OCI-LY1 (cell line): ENCODE data around the gene LSAMP.

Experiments used
- H2AFZ ChIP-seq: fragments of 200-600 bp; sonication (generic), shearing (Covaris generic); 2 replicates; pipeline ENCODE4 v1.6.0; 2014; ENCODE audit warnings: antibody characterized with exemption, mild to moderate bottlenecking, low read length
- H3F3A ChIP-seq: fragments of 200-600 bp; sonication (generic), shearing (Covaris generic); 2 replicates; pipeline ENCODE4 v1.6.0; 2014; ENCODE audit warnings: mild to moderate bottlenecking, antibody characterized with exemption, low read length, moderate library complexity; ENCODE audit not compliant: insufficient read depth
- H3K27ac ChIP-seq: fragments of 200-600 bp; sonication (generic); 2 replicates; pipeline ENCODE4 v1.5.1; 2014; ENCODE audit warnings: low read length, mixed run types, mild to moderate bottlenecking, low read depth; ENCODE audit not compliant: poor library complexity, severe bottlenecking
- H3K27me3 ChIP-seq: fragments of 200-600 bp; sonication (generic); 2 replicates; pipeline ENCODE4 v1.6.0; 2014; ENCODE audit warnings: antibody characterized with exemption, mild to moderate bottlenecking, low read length, moderate library complexity; ENCODE audit not compliant: insufficient read depth
- H3K36me3 ChIP-seq: fragments of 200-600 bp; sonication (generic); 2 replicates; pipeline ENCODE4 v1.6.1; 2014; ENCODE audit warnings: mild to moderate bottlenecking, antibody characterized with exemption, low read length, moderate library complexity, mixed read lengths; ENCODE audit not compliant: insufficient read depth
- H3K4me1 ChIP-seq: fragments of 200-600 bp; sonication (generic); 2 replicates; pipeline ENCODE4 v1.5.1; 2014; ENCODE audit warnings: mild to moderate bottlenecking, low read length, moderate library complexity; ENCODE audit not compliant: insufficient read depth, severe bottlenecking
- H3K4me2 ChIP-seq: fragments of 200-600 bp; sonication (generic), shearing (Covaris generic); 2 replicates; pipeline ENCODE4 v1.6.1; 2014; ENCODE audit warnings: low read length
- H3K4me3 ChIP-seq: fragments of 200-600 bp; sonication (generic); 2 replicates; pipeline ENCODE4 v1.5.1; 2014; ENCODE audit warnings: low read length, low read depth, mild to moderate bottlenecking, mixed read lengths; ENCODE audit not compliant: poor library complexity, severe bottlenecking
- H3K79me2 ChIP-seq: fragments of 200-600 bp; shearing (Covaris generic); 2 replicates; pipeline ENCODE4 v1.6.1; 2016; ENCODE audit warnings: mixed run types, low read length, mixed read lengths; ENCODE audit not compliant: insufficient read depth
- H3K9ac ChIP-seq: fragments of 200-600 bp; sonication (generic), shearing (Covaris generic); 2 replicates; pipeline ENCODE4 v1.6.1; 2014; ENCODE audit warnings: mild to moderate bottlenecking, low read length, mixed read lengths
- H3K9me2 ChIP-seq: fragments of 200-600 bp; sonication (generic), shearing (Covaris generic); 2 replicates; pipeline ENCODE4 v1.6.1; 2014; ENCODE audit warnings: low read depth, mild to moderate bottlenecking, low read length, mixed read lengths
- H3K9me3 ChIP-seq: fragments of 200-600 bp; shearing (Covaris generic); 2 replicates; pipeline ENCODE4 v1.6.1; 2014; ENCODE audit warnings: low read length, mixed read lengths
- H4K20me1 ChIP-seq: fragments of 200-600 bp; sonication (generic), shearing (Covaris generic); 2 replicates; pipeline ENCODE4 v1.6.0; 2016; ENCODE audit warnings: mild to moderate bottlenecking, low read length; ENCODE audit not compliant: insufficient read depth
- CTCF ChIP-seq: fragments of 200-600 bp; sonication (generic), shearing (Covaris generic); IDR thresholded peaks from 2 replicates; pipeline ENCODE4 v1.5.1; 2017; ENCODE audit warnings: mild to moderate bottlenecking, antibody characterized with exemption, low read length, moderate library complexity, mixed read lengths
- EZH2 ChIP-seq: fragments of 200-600 bp; sonication (generic), shearing (Covaris generic); IDR thresholded peaks from 2 replicates; pipeline ENCODE4 v1.8.0; 2017; ENCODE audit warnings: borderline replicate concordance, mixed run types, mild to moderate bottlenecking, antibody characterized with exemption, low read length, moderate library complexity, mixed read lengths

The LSAMP gene

DNA sequence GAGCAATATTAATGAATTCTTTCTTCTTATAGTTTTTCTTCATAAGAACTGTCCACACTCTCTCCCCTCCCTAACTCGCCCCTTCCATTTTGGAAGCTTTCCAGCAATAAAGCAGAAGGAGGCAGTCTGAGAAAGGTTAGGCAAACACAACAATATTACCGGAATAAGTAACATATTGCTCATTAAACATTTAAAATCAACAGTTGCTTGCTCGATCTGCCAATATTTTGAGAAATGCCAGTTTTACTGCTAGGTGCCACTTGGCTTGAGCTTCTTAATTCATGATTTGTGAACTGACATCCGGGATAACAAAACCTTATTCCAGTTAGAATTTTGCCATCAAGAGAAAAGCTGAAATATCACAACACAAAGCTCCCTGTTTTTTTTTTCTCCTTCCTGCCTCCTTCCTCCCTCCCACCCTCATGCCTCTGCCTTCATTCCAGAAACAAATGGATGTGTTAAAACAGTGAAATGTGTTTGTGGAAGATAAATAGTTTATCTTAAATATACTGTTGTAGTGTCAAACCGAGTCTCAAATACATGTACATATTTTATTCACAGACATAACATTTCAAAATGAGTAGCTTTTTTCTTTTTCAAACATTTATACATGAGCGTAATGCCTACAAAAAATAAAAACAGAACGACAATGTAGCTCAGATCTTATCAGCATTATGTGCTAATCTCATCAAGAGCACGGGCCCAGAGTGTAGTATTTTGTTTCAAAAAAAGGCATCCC is 568.2 kb downstream of the LSAMP start:
- Histone ChIP-seq H3K4me2 (no peak overlapping the region), H3F3A (no peaks in the 10 kb centered on the region), H4K20me1 (no peaks in the 10 kb centered on the region), H2AFZ (no peak overlapping the region), H3K9me2 (no peaks in the 10 kb centered on the region), H3K27me3 (no peaks in the 10 kb centered on the region), H3K79me2 (no peaks in the 10 kb centered on the region), H3K4me1 (no peaks in the 10 kb centered on the region), H3K9ac (no peak overlapping the region), H3K36me3 (no peaks in the 10 kb centered on the region), H3K27ac (no peak overlapping the region), H3K9me3 (no peaks in the 10 kb centered on the region), H3K4me3 (no peak overlapping the region)
- no peak for TF ChIP-seq CTCF
- TF ChIP-seq EZH2 = no peak

- Histone ChIP-seq H4K20me1 (no peaks in the 10 kb centered on the region), H3K27me3 (no peaks in the 10 kb centered on the region), H3K4me1 (no peaks in the 10 kb centered on the region), H3K79me2 (no peaks in the 10 kb centered on the region), H3K36me3 (no peaks in the 10 kb centered on the region), H3K4me2 (no peak overlapping the region), H3K4me3 (no peak overlapping the region), H2AFZ (no peak overlapping the region), H3K9me2 (no peaks in the 10 kb centered on the region), H3K27ac (no peak overlapping the region), H3F3A (no peaks in the 10 kb centered on the region), H3K9ac (no peak overlapping the region), H3K9me3 (no peaks in the 10 kb centered on the region)
- TF ChIP-seq CTCF (no peak), EZH2 (no peak)
These were observed 569.8 kb downstream of the LSAMP start for GRCh38 chr3:115875460-115875859.

GRCh38 chr3:115871735-115872134 is 573.6 kb downstream of the LSAMP start:
- H3K9me3 ChIP-seq = no peaks in the 10 kb centered on the region
- no peaks in the 10 kb centered on the region for H4K20me1 ChIP-seq
- no peaks in the 10 kb centered on the region for H3K9me2 ChIP-seq
- no peaks in the 10 kb centered on the region for H3K36me3 ChIP-seq
- no peak for TF ChIP-seq CTCF
- TF ChIP-seq EZH2 = no peak
- H3K4me1 ChIP-seq = no peaks in the 10 kb centered on the region
- no peak overlapping the region for H3K27ac ChIP-seq
- no peaks in the 10 kb centered on the region for H3F3A ChIP-seq
- no peaks in the 10 kb centered on the region for H3K27me3 ChIP-seq
- no peak overlapping the region for H3K4me3 ChIP-seq
- H3K79me2 ChIP-seq = no peaks in the 10 kb centered on the region
- H3K9ac ChIP-seq = no peak overlapping the region
- no peak overlapping the region for H2AFZ ChIP-seq
- H3K4me2 ChIP-seq = no peak overlapping the region
